HFFc6 (cell line): ENCODE data around the gene CDH23. TPM values are rescaled to one million over a fixed set of nuclear protein-coding genes. Genes with fewer than 3 reads are reported as not detected.

ENCODE experiments used
- DNase-seq: peaks from one replicate; pipeline ENCODE4 v3.0.0-alpha.2; 2018
- H3K27ac Mint-ChIP-seq: 2 replicates; pipeline ENCODE4 v1.8.0; 2020; ENCODE audit warnings: mild to moderate bottlenecking, mixed read lengths
- H3K27me3 Mint-ChIP-seq: 2 replicates; pipeline ENCODE4 v1.8.0; 2021; ENCODE audit warnings: mild to moderate bottlenecking, moderate library complexity, mixed read lengths; ENCODE audit not compliant: insufficient read depth
- H3K36me3 Mint-ChIP-seq: 2 replicates; pipeline ENCODE4 v1.8.0; 2021; ENCODE audit warnings: low read depth, mixed read lengths
- H3K4me1 Mint-ChIP-seq: 2 replicates; pipeline ENCODE4 v1.8.0; 2020; ENCODE audit warnings: low read depth, mixed read lengths
- H3K4me3 Mint-ChIP-seq: 2 replicates; pipeline ENCODE4 v1.8.0; 2020; ENCODE audit warnings: mild to moderate bottlenecking, moderate library complexity, mixed read lengths
- H3K9me3 Mint-ChIP-seq: 2 replicates; pipeline ENCODE4 v1.8.0; 2020; ENCODE audit warnings: mild to moderate bottlenecking, mixed read lengths
- total RNA-seq, 6 experiments: library from RNA; stranded (reverse); fragmentation: NEBNext Ultra II Directional; extraction: Animal tissue kit (Norgen Biotek cat#: 25700); gene quantifications; 2 replicates in 1 of 6; 3 replicates in 5 of 6; pipeline ENCODE4 v1.2.3, GENCODE V29; 2021
- TF ChIP-seq, protein P1 (sequence below): fragments of 200-600 bp; sonication (generic); IDR thresholded peaks from 2 replicates; pipeline ENCODE4 v1.5.0; 2021; ENCODE audit warnings: antibody characterized with exemption, mild to moderate bottlenecking

Gene CDH23
- total RNA-seq, 6 experiments from 2014 or later = 0.02 to 0.11 (median 0.04) TPM; not detected in 2

DNA sequence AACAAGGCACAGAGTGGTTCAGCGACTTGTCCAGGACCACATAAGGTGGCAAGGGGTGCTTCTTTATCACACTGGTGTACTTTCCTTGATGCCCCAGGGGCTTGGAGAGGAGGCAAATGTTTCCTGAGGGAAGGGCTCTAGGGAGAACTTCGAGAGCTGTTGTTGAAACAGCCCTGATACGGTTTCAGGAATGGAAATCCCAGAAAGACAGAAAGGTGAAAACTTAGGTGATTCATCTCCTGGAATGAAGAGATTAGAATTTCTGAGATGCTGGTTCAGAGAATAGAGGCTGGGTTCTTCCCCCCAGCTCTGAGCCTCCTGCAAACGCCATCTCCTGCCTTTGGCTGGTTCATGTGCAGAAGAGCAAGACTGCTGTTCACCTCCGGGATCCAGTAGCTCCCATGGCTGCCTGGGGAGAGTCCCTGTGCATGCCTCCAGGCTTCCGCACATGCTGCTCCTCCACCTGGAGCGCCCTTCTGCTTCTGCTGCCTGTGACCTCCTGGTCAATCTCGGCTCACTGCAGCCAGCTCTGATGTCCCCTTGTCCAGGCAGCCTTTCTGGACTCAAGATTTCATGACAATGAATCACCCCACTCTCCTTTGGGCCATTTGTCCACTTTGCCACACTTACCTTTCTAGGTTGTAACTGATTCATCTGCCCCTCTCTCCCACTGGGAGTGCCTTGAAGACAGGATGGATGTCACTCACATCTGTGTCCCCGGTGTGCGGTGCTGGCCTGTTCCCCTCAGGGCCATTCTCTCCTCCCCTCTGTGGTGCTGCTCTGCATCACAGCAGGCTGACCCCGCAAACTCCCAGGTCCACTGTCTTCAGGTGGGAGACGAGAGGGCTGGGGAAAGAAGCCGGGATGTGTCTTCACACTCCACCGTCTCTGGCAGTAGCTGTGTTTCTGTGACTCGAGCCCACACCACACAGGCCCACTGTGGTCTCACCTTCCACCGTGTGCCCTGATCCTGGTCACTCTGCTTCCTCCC, 3.6 kb upstream of the CDH23 start:
- TF ChIP-seq, protein P1, sequence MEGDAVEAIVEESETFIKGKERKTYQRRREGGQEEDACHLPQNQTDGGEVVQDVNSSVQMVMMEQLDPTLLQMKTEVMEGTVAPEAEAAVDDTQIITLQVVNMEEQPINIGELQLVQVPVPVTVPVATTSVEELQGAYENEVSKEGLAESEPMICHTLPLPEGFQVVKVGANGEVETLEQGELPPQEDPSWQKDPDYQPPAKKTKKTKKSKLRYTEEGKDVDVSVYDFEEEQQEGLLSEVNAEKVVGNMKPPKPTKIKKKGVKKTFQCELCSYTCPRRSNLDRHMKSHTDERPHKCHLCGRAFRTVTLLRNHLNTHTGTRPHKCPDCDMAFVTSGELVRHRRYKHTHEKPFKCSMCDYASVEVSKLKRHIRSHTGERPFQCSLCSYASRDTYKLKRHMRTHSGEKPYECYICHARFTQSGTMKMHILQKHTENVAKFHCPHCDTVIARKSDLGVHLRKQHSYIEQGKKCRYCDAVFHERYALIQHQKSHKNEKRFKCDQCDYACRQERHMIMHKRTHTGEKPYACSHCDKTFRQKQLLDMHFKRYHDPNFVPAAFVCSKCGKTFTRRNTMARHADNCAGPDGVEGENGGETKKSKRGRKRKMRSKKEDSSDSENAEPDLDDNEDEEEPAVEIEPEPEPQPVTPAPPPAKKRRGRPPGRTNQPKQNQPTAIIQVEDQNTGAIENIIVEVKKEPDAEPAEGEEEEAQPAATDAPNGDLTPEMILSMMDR = no peak
- no peak for DNase-seq
- Mint-ChIP-seq H3K27ac (no peak overlapping the region), H3K36me3 (no peaks in the 10 kb centered on the region), H3K27me3 (peaks cover 67% of the 10 kb centered on the region), H3K4me1 (no peaks in the 10 kb centered on the region), H3K9me3 (no peaks in the 10 kb centered on the region), H3K4me3 (no peak overlapping the region)

DNA sequence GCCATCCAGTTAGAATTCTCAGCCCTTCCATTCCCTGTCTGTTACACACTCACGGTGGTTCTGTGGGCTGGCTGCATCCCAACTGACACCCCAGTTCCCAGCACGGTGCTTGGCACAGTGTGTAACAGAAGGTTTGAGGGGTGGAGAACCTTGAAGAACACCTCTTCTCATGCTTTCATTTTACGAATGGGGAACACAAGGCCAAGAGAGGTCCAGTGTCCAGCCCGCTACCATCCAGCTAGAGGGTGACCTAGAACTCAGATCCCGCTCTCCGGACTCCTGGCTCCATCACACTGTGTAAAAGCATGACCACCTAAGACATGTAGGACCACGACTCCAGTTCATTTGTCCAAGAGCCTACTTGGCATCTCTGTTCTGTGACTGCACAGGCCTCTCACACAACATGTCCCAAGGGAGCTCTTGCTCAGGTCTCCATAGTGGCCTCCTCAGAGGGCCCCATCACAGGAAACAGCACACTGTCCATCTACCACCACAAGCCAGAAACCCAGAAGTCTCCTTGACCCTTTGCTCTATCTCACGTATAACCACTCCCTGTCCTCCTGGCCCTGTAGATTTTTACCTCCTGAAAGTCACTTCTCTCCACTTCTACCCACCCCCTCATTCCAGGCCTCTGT, 2.8 kb upstream of the CDH23 start:
- H3K27me3 Mint-ChIP-seq = peaks cover 65% of the 10 kb centered on the region
- H3K4me3 Mint-ChIP-seq = no peak overlapping the region
- H3K36me3 Mint-ChIP-seq = no peaks in the 10 kb centered on the region
- TF ChIP-seq, protein P1 = no peak
- no peak overlapping the region for H3K27ac Mint-ChIP-seq
- DNase-seq = no peak
- no peaks in the 10 kb centered on the region for H3K9me3 Mint-ChIP-seq
- H3K4me1 Mint-ChIP-seq = no peaks in the 10 kb centered on the region

DNA sequence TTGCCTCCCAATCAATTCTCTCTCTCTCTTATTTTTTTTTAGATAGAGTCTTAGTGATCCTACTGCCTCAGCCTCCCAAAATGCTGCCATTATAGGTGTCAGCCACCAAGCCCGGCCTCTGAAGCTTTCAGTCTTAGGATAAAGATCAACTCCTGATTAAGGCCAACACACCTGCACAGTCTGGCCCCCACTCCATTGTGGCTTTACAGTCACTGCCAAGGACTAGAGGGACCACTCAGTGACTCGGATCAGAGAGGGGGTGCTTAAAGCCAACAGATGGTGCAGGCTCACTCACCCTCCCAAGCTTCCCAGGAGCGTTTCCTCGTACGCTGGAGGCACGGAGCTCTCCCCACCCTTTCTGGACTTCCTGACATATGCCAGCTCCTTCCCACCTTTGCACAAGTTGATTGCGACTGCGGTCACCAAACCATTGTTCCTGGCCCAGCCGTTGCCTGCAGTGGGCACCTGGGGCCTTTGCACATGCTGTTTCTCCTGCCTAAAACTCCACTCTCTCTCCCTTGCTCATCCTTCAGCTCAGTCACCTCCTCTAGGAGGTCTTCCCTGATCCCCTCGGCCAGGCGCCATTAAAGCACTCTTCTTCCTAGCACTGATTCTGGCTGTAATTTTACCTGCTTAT, 1.7 kb upstream of the CDH23 start:
- Mint-ChIP-seq H3K4me1 (no peaks in the 10 kb centered on the region), H3K27me3 (peaks cover 69% of the 10 kb centered on the region), H3K36me3 (no peaks in the 10 kb centered on the region), H3K27ac (no peak overlapping the region), H3K4me3 (no peak overlapping the region), H3K9me3 (no peaks in the 10 kb centered on the region)
- DNase-seq = no peak
- TF ChIP-seq, protein P1 = no peak

DNA sequence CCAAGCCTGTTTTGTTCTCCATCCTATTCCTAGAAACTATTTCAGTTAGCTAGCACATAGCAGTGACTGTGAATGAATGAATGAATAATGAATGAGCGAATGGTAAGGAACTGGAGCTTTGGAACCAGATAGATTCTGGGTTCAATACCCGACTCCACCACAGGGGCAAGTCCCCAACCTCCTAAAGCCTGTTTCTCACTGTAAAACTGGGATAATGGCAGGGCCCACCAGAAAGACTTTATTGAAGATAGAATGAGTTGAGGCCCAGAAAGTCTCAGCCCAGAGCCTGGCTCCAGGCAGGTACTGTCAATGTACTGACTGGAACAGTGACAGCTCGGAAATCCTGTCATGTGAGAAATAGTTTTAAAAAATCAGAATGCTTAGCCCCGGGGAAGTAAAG, 1.1 kb upstream of the CDH23 start:
- no peaks in the 10 kb centered on the region for H3K4me1 Mint-ChIP-seq
- H3K27me3 Mint-ChIP-seq = peaks cover 70% of the 10 kb centered on the region
- no peak for DNase-seq
- no peak overlapping the region for H3K27ac Mint-ChIP-seq
- no peaks in the 10 kb centered on the region for H3K36me3 Mint-ChIP-seq
- no peaks in the 10 kb centered on the region for H3K9me3 Mint-ChIP-seq
- TF ChIP-seq, protein P1 = no peak; the same call in 1 of the 2 replicates
- no peak overlapping the region for H3K4me3 Mint-ChIP-seq

DNA sequence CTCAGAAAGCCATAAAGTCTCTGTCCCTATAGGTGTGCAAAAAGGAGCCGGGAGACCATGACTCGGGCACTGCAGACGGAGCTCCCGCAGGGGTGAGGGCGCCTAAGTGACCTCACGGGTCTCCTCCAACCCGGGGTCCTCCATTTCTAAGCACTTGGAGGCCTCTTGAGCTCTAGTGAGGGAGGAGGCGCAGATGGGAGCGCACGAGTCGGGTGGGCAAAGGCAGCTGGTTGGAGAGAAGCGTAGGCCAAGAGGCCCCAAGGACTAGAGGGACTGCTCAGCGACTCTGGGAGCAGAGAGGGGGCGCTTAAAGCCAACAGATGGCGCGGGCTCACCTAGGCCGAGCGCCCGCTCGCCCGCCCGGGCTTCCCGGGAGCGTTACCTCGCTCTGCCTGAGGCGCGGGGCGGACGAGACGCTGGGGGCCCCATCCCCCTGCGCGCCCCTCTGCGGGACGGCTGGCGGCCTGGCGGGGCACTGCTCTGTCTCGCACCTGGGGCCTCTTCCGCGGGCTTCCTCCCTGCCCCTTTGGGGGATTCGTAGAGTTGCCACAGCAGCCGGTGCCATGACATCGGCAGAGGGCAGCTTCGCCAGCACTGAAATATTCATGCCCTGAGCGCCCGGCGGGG, 523 bp upstream of the CDH23 start:
- DNase-seq = no peak
- Mint-ChIP-seq H3K27ac (no peak overlapping the region), H3K27me3 (peaks cover 65% of the 10 kb centered on the region), H3K4me3 (no peak overlapping the region), H3K9me3 (no peaks in the 10 kb centered on the region), H3K36me3 (no peaks in the 10 kb centered on the region), H3K4me1 (no peaks in the 10 kb centered on the region)
- TF ChIP-seq, protein P1 = no peak
